NCI-H1105 treated with DMSO at 0.1 percent for 48 hours (cell line): ENCODE results near the gene TSPY1.
"Not testable (repeated sequence)": the region's sequence is repeated elsewhere in the genome, so short reads cannot be mapped to it uniquely, and the experiment has no call there.

Experiments used
- DNase-seq: peaks from one replicate; lab custom pipeline; 2025; lab: John Stamatoyannopoulos, UW

The TSPY1 gene

GRCh38 chrY:9466655-9467054 lies at the start of gene TSPY1:
TSPY1 (plus strand) TSS chrY:9466955; CDS start chrY:9467001, 46 bp downstream.
- DNase-seq = not testable (repeated sequence)

DNA sequence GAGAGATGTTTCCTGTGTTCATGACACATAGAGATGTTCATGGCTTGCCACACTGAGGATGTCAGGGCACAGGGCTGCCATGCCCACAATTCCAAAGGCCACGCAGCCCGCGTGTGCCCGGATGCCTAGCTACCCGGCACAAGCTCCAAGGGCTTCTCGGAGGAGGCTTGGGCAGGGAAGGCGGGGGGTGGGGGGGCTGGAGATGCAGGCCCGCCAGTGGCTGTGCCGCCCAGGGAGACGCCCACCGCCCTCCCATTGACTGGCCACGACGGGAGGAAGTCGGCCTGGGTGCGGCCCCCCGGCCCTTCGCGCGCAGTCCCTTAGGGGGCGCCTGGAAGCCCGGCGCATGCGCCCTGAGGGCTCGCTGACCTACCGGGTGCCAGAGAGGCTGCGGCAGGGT lies 20.2 kb downstream of the TSPY1 start, which contains the start of gene TSPY9:
TSPY9 (plus strand) TSS at position 301 of the 400 bp plus-strand sequence; CDS start at position 347, 46 bp downstream.
- DNase-seq = not testable (repeated sequence)

GRCh38 chrY:9504396-9504795 lies 37.6 kb downstream of the TSPY1 start:
- not testable (repeated sequence) for DNase-seq

- not testable (repeated sequence) for DNase-seq
Measured at GRCh38 chrY:9516287-9516686, 49.5 kb downstream of the TSPY1 start.
